Fibroblast of skin of left biceps (primary cell): Measurements from ENCODE around the gene VPS9D1.
A peak's percentile ranks its signal among the peaks of the same experiment; 100 is the strongest.

Source experiments
- DNase-seq, 2 experiments: peaks; one replicate each; pipeline ENCODE4 v3.0.0-alpha.2; 2013; ENCODE audit warnings: low read depth in 2 of 2

The VPS9D1 gene

GRCh38 chr16:89720813-89721545, at the start of gene VPS9D1, which contains the start of gene ZNF276:
TSS of gene VPS9D1 (minus strand) at chr16:89720898. CDS start at chr16:89720861, 37 bp downstream.
TSS of gene ZNF276 (plus strand) at chr16:89721537. CDS start at chr16:89721641, 104 bp downstream.
- DNase-seq: peak; percentile 24 to 38

GRCh38 chr16:89770367-89770766, 49.7 kb upstream of the VPS9D1 start:
- no peak for DNase-seq

- DNase-seq: no peak
These were observed 44.7 kb upstream of the VPS9D1 start for GRCh38 chr16:89765292-89765830.

- DNase-seq: no peak
These were observed 44.1 kb upstream of the VPS9D1 start for GRCh38 chr16:89764711-89765201.

GRCh38 chr16:89761304-89761922, 40.7 kb upstream of the VPS9D1 start:
- DNase-seq: no peak

- no peak for DNase-seq
These were observed 39.1 kb upstream of the VPS9D1 start for GRCh38 chr16:89759746-89760340.

GRCh38 chr16:89749637-89750036, 28.9 kb upstream of the VPS9D1 start:
- no peak for DNase-seq

GRCh38 chr16:89748921-89749320, 28.2 kb upstream of the VPS9D1 start:
- DNase-seq: no peak

- no peak for DNase-seq
These were observed 27.4 kb upstream of the VPS9D1 start for GRCh38 chr16:89748076-89748475.

GRCh38 chr16:89746043-89746442, 25.3 kb upstream of the VPS9D1 start:
- DNase-seq: no peak

- no peak for DNase-seq
These were observed 24.1 kb upstream of the VPS9D1 start for GRCh38 chr16:89744813-89745212.

GRCh38 chr16:89742948-89743347, 22.2 kb upstream of the VPS9D1 start:
- no peak for DNase-seq

GRCh38 chr16:89741342-89742014, 20.8 kb upstream of the VPS9D1 start:
- no peak for DNase-seq

GRCh38 chr16:89739383-89739782, 18.7 kb upstream of the VPS9D1 start:
- no peak for DNase-seq

- no peak for DNase-seq
These were observed 18.0 kb upstream of the VPS9D1 start for GRCh38 chr16:89738538-89739317.

- no peak for DNase-seq
These were observed 17.3 kb upstream of the VPS9D1 start for GRCh38 chr16:89738072-89738377.

GRCh38 chr16:89737341-89738071, 16.8 kb upstream of the VPS9D1 start:
- DNase-seq: no peak

GRCh38 chr16:89736554-89736953, 15.9 kb upstream of the VPS9D1 start:
- no peak for DNase-seq

- no peak for DNase-seq
These were observed 13.1 kb upstream of the VPS9D1 start for GRCh38 chr16:89733792-89734191.

- DNase-seq: no peak
These were observed 12.6 kb upstream of the VPS9D1 start for GRCh38 chr16:89733322-89733721.

GRCh38 chr16:89732918-89733242, 12.2 kb upstream of the VPS9D1 start:
- no peak for DNase-seq
